SK-N-SH treated with all-trans-retinoic acid at 6 μM for 48 hours (cell line): ENCODE measurements around the gene AHCY.

Experiments used
- ATAC-seq: fragments of 200-7000 bp; cut with Tn5 transposase; 3 replicates; pipeline ENCODE4 v1.9.1; 2020; ENCODE audit warnings: mild to moderate bottlenecking, moderate library complexity
- ARNTL ChIP-seq: fragments of 450-650 bp; formaldehyde crosslinking; IDR thresholded peaks from 2 replicates; pipeline ENCODE4 v1.5.0; 2020; ENCODE audit warnings: low read depth, mild to moderate bottlenecking, moderate library complexity, borderline replicate concordance
- BACH2 ChIP-seq: fragments of 250-450 bp; sonication (Bioruptor Pico); IDR thresholded peaks from 2 replicates; pipeline ENCODE4 v1.9.0; 2021; ENCODE audit warnings: mild to moderate bottlenecking, borderline replicate concordance
- CSDC2 ChIP-seq: fragments of 250-450 bp; sonication (Bioruptor Pico); IDR thresholded peaks from 2 replicates; pipeline ENCODE4 v1.5.0; 2020; ENCODE audit warnings: mild to moderate bottlenecking, moderate library complexity
- GLIS3 ChIP-seq: fragments of 250-450 bp; sonication (Bioruptor Pico); IDR thresholded peaks from 2 replicates; pipeline ENCODE4 v1.5.0; 2020; ENCODE audit warnings: mild to moderate bottlenecking, moderate library complexity
- OSR1 ChIP-seq: fragments of 250-450 bp; sonication (Bioruptor Pico); IDR thresholded peaks from 2 replicates; pipeline ENCODE4 v1.8.0; 2022; ENCODE audit warnings: moderate library complexity, mild to moderate bottlenecking, inconsistent platforms
- PPARA ChIP-seq: fragments of 250-450 bp; sonication (Bioruptor Pico); IDR thresholded peaks from 2 replicates; pipeline ENCODE4 v1.5.0; 2020; ENCODE audit warnings: mild to moderate bottlenecking, borderline replicate concordance
- RARB ChIP-seq: fragments of 250-450 bp; sonication (Bioruptor Pico); IDR thresholded peaks from 2 replicates; pipeline ENCODE4 v1.8.0; 2021; ENCODE audit warnings: mild to moderate bottlenecking, moderate library complexity
- SNAI2 ChIP-seq: fragments of 250-450 bp; sonication (Bioruptor Pico); IDR thresholded peaks from 2 replicates; pipeline ENCODE4 v1.5.0; 2020; ENCODE audit warnings: mild to moderate bottlenecking, moderate library complexity
- TCF4 ChIP-seq: fragments of 250-450 bp; sonication (Bioruptor Pico); IDR thresholded peaks from 2 replicates; pipeline ENCODE4 v1.8.0; 2021; ENCODE audit warnings: mild to moderate bottlenecking, moderate library complexity, borderline replicate concordance
- TOX ChIP-seq: fragments of 250-450 bp; sonication (Bioruptor Pico); IDR thresholded peaks from 2 replicates; pipeline ENCODE4 v1.8.0; 2021; ENCODE audit warnings: mild to moderate bottlenecking, moderate library complexity, borderline replicate concordance
- ZFP3 ChIP-seq: fragments of 250-450 bp; sonication (Bioruptor Pico); IDR thresholded peaks from 2 replicates; pipeline ENCODE4 v1.5.0; 2020; ENCODE audit warnings: mild to moderate bottlenecking, moderate library complexity
- ZFP30 ChIP-seq: fragments of 450-650 bp; formaldehyde crosslinking; IDR thresholded peaks from 2 replicates; pipeline ENCODE4 v1.5.0; 2022; ENCODE audit warnings: mild to moderate bottlenecking, moderate library complexity
- ZNF565 ChIP-seq: fragments of 450-650 bp; formaldehyde crosslinking; conservative IDR thresholded peaks from 2 replicates; pipeline ENCODE4 v1.5.0; 2020; ENCODE audit warnings: low read depth, mild to moderate bottlenecking, moderate library complexity
- ZNF70 ChIP-seq: fragments of 450-650 bp; formaldehyde crosslinking; IDR thresholded peaks from 2 replicates; pipeline ENCODE4 v1.5.0; 2020; ENCODE audit warnings: mild to moderate bottlenecking, moderate library complexity
- ZNF8 ChIP-seq: fragments of 450-650 bp; formaldehyde crosslinking; IDR thresholded peaks from 2 replicates; pipeline ENCODE4 v1.5.0; 2020; ENCODE audit warnings: mild to moderate bottlenecking, moderate library complexity
- TF ChIP-seq, protein P1 (sequence below): fragments of 250-450 bp; sonication (Bioruptor Pico); IDR thresholded peaks from 2 replicates; pipeline ENCODE4 v1.5.1; 2020; ENCODE audit warnings: low read depth, mild to moderate bottlenecking, moderate library complexity
- TF ChIP-seq, protein P2 (sequence below): fragments of 250-450 bp; sonication (Bioruptor Pico); IDR thresholded peaks from 2 replicates; pipeline ENCODE4 v1.8.0; 2020; ENCODE audit warnings: mild to moderate bottlenecking, moderate library complexity, borderline replicate concordance
- TF ChIP-seq, protein P3 (sequence below): fragments of 250-450 bp; sonication (Bioruptor Pico); IDR thresholded peaks from 2 replicates; pipeline ENCODE4 v1.5.0; 2020; ENCODE audit warnings: mild to moderate bottlenecking, moderate library complexity
- TF ChIP-seq, protein P4 (sequence below): fragments of 250-450 bp; sonication (Bioruptor Pico); IDR thresholded peaks from 2 replicates; pipeline ENCODE4 v1.5.1; 2021; ENCODE audit warnings: mild to moderate bottlenecking, moderate library complexity

Gene AHCY

DNA sequence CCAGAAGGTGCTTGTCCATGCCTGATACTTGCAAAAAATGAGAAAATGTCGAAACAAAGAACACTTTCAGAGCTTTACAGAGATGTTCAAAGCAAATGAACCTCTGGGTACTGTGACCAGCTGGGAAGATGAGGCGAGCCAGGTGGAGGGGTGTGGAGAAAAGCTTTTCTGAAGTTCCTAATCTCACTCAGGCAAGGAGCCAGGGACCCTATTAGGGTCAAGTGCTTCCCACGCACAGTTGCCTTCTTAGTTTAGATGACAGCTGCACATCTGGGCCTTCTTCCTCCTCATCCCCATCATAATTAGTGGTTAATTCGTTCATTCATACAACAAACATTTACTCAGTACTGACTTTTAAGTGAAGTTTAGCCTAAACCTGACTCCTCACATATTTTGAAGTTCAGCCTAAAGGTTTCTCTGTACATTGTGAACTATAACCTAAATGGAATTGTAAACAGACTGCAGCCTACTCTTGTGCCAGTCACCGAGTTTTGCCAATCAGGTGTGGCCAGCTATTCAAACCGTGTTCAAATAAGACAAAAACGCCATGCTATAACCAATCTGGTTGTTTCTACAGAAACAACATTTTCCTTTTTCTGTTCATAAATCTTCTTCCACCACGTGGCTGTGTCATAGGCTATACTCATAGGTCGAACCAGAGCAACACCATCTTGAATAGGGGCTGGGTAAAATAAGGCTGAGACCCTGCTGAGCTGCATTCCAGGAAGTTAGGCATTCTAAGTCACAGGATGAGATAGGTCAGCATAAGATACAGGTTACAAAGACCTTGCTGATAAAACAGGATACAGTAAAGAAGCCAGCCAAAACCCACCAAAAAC lies 19.3 kb upstream of the AHCY start (continued):
- TF ChIP-seq GLIS3 (CRISPR knock-in tag), result no peak

DNA sequence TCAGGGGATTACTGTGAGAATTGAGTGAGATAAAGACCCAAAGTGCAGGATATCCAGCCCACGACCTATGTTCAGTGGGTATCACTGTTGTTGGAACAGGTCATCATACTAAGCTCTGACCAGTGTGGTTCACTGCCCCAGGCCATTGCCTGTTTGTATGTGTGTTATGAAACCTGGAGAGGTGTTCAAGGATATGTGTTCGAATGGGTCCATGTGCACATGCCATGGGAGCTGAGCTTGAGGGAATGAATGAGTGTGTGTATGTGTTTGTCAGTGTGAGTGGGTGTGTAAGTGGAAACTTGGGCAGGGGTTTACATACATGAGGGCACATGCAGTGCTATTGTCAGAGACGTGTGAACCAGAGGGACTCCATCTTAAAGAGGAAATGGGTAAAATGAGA lies 17.7 kb upstream of the AHCY start:
- ATAC-seq, result no peak
- no peak for TF ChIP-seq PPARA (CRISPR knock-in tag)
- TF ChIP-seq ZNF8 (CRISPR knock-in tag), result no peak
- TF ChIP-seq SNAI2 (CRISPR knock-in tag), result no peak
- no peak for TF ChIP-seq CSDC2 (CRISPR knock-in tag)
- TF ChIP-seq, protein P1, sequence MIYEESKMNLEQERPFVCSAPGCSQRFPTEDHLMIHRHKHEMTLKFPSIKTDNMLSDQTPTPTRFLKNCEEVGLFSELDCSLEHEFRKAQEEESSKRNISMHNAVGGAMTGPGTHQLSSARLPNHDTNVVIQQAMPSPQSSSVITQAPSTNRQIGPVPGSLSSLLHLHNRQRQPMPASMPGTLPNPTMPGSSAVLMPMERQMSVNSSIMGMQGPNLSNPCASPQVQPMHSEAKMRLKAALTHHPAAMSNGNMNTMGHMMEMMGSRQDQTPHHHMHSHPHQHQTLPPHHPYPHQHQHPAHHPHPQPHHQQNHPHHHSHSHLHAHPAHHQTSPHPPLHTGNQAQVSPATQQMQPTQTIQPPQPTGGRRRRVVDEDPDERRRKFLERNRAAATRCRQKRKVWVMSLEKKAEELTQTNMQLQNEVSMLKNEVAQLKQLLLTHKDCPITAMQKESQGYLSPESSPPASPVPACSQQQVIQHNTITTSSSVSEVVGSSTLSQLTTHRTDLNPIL, result no peak
- no peak for TF ChIP-seq ARNTL (CRISPR knock-in tag)
- no peak for TF ChIP-seq ZFP30 (CRISPR knock-in tag)
- TF ChIP-seq, protein P2, sequence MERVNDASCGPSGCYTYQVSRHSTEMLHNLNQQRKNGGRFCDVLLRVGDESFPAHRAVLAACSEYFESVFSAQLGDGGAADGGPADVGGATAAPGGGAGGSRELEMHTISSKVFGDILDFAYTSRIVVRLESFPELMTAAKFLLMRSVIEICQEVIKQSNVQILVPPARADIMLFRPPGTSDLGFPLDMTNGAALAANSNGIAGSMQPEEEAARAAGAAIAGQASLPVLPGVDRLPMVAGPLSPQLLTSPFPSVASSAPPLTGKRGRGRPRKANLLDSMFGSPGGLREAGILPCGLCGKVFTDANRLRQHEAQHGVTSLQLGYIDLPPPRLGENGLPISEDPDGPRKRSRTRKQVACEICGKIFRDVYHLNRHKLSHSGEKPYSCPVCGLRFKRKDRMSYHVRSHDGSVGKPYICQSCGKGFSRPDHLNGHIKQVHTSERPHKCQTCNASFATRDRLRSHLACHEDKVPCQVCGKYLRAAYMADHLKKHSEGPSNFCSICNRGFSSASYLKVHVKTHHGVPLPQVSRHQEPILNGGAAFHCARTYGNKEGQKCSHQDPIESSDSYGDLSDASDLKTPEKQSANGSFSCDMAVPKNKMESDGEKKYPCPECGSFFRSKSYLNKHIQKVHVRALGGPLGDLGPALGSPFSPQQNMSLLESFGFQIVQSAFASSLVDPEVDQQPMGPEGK (CRISPR knock-in tag), result no peak

DNA sequence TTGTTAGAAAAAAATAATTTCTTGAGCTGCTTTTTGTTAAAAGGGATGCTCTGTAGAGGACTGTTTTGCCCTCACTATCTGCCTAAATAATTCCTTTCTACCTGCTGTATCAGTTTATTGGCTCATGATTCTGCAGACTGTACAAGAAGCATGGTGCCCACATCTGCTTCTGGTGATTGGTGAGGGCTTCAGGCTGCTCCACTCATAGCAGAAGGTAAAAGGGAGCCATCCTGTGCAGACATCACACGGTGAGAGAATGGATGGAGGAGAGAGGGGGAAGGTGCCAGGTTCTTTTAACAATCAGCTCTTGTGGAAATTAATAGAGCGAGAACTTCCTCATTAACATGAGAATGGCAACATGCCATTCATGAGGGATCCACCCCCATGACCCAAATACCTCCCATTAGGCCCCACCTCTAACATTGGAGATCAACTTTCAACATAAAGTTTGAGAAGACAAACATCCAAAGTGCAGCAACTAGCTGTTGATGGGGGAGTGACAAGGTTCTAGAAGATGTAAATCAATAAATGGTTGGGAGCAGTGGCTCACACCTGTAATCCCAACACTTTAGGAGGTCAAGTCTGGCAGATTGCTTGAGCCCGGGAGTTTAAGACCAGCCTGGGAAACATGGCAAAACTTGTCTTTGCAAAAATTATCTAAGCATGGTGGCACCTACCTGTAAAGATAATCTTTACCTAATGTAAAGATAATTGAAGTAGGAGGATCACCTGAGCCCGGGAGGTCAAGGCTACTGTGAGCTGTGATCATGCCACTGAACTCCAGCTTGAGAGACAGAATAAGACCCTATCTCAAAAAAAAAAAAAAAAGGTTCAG lies 15.7 kb upstream of the AHCY start:
- no peak for ATAC-seq
- TF ChIP-seq TCF4 (CRISPR knock-in tag) (no peak), ARNTL (CRISPR knock-in tag) (no peak), ZFP3 (CRISPR knock-in tag) (no peak), RARB (CRISPR knock-in tag) (no peak), BACH2 (no peak), ZNF565 (no peak), TOX (CRISPR knock-in tag) (no peak), CSDC2 (CRISPR knock-in tag) (no peak), ZNF70 (CRISPR knock-in tag) (no peak), PPARA (CRISPR knock-in tag) (no peak), OSR1 (CRISPR knock-in tag) (no peak), GLIS3 (CRISPR knock-in tag) (no peak)
- TF ChIP-seq, protein P3, sequence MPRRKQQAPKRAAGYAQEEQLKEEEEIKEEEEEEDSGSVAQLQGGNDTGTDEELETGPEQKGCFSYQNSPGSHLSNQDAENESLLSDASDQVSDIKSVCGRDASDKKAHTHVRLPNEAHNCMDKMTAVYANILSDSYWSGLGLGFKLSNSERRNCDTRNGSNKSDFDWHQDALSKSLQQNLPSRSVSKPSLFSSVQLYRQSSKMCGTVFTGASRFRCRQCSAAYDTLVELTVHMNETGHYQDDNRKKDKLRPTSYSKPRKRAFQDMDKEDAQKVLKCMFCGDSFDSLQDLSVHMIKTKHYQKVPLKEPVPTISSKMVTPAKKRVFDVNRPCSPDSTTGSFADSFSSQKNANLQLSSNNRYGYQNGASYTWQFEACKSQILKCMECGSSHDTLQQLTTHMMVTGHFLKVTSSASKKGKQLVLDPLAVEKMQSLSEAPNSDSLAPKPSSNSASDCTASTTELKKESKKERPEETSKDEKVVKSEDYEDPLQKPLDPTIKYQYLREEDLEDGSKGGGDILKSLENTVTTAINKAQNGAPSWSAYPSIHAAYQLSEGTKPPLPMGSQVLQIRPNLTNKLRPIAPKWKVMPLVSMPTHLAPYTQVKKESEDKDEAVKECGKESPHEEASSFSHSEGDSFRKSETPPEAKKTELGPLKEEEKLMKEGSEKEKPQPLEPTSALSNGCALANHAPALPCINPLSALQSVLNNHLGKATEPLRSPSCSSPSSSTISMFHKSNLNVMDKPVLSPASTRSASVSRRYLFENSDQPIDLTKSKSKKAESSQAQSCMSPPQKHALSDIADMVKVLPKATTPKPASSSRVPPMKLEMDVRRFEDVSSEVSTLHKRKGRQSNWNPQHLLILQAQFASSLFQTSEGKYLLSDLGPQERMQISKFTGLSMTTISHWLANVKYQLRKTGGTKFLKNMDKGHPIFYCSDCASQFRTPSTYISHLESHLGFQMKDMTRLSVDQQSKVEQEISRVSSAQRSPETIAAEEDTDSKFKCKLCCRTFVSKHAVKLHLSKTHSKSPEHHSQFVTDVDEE (CRISPR knock-in tag), result no peak
- TF ChIP-seq, protein P1, result no peak
- TF ChIP-seq, protein P4, sequence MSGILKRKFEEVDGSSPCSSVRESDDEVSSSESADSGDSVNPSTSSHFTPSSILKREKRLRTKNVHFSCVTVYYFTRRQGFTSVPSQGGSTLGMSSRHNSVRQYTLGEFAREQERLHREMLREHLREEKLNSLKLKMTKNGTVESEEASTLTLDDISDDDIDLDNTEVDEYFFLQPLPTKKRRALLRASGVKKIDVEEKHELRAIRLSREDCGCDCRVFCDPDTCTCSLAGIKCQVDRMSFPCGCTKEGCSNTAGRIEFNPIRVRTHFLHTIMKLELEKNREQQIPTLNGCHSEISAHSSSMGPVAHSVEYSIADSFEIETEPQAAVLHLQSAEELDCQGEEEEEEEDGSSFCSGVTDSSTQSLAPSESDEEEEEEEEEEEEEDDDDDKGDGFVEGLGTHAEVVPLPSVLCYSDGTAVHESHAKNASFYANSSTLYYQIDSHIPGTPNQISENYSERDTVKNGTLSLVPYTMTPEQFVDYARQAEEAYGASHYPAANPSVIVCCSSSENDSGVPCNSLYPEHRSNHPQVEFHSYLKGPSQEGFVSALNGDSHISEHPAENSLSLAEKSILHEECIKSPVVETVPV, result no peak
- TF ChIP-seq, protein P2 (CRISPR knock-in tag), result no peak
